LNCaP clone FGC (cell line): Measurements from ENCODE around the gene TAS2R3.
A peak's percentile ranks its signal among the peaks of the same experiment; 100 is the strongest.

Experiments
- DNase-seq: peaks from one replicate; pipeline ENCODE4 v3.0.0-alpha.2; 2011; ENCODE audit warnings: low read depth
- H3K4me3 ChIP-seq: 2 replicates; pipeline ENCODE4 v1.5.1; 2011; ENCODE audit warnings: mild to moderate bottlenecking, low read depth, low read length, control low read depth
- TF ChIP-seq, protein P1 (sequence below): IDR thresholded peaks from 2 replicates; pipeline ENCODE4 v1.5.1; 2012; ENCODE audit warnings: mild to moderate bottlenecking; ENCODE audit not compliant: control insufficient read depth, insufficient read depth; ENCODE audit errors: extremely low read depth

The TAS2R3 gene

DNA sequence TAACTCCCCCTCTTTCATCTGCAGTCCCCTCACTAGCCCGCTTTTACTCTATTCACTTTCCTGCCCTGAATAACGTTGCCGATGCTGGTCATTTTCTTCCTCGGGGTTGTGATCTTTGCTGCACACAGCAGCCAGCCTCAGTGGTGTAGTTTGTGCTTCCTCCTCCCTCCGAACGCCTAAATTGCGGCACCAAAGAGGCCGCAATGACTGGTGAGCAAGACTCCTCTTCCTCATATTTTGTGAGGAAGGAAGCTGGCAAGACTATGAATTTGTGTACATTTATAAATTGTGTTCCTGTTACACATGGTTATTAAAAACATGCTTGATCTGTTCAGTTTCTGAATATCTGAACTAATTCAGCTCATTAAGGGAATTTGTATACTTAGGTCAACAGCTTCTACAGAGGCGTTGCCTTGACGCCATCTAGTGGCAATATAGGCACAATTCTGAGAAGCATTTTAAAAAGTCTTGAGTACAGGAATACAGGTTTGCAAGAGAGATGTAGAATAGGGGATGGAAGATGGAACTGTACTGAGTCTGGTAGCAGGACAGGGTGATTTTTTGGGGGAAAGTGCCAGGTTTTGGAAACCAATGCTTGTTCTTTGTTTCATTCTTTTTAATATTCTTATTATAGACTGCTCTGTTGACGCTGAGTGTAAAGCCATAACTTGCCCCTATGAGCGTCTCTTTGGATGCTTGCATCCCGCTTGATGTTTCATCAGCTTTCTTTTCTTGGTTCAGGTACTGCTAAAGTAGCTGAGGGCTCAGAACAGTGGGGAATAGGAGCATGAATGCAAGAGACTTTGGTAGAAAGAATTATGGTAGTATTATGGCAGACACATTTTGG, 22.0 kb downstream of the TAS2R3 start:
- H3K4me3 ChIP-seq, result no peak overlapping the region
- TF ChIP-seq, protein P1, sequence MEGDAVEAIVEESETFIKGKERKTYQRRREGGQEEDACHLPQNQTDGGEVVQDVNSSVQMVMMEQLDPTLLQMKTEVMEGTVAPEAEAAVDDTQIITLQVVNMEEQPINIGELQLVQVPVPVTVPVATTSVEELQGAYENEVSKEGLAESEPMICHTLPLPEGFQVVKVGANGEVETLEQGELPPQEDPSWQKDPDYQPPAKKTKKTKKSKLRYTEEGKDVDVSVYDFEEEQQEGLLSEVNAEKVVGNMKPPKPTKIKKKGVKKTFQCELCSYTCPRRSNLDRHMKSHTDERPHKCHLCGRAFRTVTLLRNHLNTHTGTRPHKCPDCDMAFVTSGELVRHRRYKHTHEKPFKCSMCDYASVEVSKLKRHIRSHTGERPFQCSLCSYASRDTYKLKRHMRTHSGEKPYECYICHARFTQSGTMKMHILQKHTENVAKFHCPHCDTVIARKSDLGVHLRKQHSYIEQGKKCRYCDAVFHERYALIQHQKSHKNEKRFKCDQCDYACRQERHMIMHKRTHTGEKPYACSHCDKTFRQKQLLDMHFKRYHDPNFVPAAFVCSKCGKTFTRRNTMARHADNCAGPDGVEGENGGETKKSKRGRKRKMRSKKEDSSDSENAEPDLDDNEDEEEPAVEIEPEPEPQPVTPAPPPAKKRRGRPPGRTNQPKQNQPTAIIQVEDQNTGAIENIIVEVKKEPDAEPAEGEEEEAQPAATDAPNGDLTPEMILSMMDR, result peak; percentile 85
- peak; percentile 26 for DNase-seq

DNA sequence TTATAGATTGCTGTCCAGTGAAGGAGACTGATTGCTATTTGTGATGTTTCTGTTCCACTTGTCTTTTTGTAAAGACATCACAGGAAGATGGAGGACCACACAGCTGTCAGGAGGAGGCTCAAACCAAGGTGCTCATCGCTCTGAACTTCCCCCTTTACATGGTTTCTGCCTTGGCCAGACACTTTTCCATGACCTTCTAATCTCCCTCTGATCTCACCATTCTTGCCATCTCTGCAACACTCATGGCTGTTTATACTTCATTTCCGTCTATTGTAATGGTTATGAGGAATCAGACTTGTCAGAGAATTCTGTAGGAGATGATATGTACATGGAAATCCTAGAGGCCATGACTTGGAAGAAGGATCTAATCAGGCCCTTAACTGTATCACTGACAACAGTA, 24.4 kb downstream of the TAS2R3 start:
- no peak overlapping the region for H3K4me3 ChIP-seq
- TF ChIP-seq, protein P1, result no peak
- no peak for DNase-seq

DNA sequence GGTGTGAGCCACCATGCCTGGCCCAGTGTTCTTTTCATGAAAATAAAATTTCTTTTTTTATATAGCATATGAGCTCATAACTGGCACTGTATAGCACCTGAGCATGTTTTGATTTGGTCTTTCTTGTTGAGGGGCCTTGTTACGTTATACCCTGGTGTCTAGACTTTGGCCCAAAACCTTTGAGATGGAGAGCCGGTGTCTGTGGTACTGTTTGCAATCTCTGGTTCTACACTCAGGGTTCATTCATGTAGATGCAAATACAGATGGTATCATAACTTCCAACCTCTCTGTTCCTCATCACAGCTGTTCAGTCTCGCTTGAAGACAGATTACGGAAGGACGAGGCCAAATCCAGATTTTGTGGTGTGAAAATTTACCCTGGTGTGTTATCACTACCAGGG, 26.0 kb downstream of the TAS2R3 start, which contains the start of gene TAS2R5:
Gene TAS2R5, plus strand, starts transcription at position 301 of the 400 bp plus-strand sequence. CDS start 145 bp downstream, outside the sequence.
- H3K4me3 ChIP-seq, result no peak within 1 kb of the TSS
- TF ChIP-seq, protein P1, result no peak

DNA sequence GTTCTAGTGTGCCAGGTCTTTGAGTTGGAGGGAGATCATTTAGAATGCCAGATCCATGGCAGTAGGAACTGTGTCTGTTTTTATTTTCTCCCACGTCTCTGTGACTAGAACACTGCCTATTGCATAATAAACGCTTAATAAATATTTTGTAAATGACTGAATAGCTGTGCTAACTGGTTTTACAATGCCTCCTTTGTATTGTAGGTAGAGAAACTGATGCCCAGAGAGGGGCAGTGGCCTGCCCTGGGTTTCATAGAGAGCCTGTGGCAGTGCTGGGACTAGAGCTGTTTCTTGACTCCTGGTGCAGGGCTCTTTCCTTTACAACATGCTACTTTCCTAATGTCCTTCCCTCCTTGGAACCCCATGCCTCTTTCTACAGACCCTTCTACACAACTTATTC, 28.6 kb downstream of the TAS2R3 start:
- no peak for DNase-seq
- TF ChIP-seq, protein P1, result no peak
- no peak overlapping the region for H3K4me3 ChIP-seq

More for the DNA sequence above, 26.0 kb downstream of the TAS2R3 start, which contains the start of gene TAS2R5:
- no peak for DNase-seq
